ENCODE measurements around the gene ATP2B3.

DNA sequence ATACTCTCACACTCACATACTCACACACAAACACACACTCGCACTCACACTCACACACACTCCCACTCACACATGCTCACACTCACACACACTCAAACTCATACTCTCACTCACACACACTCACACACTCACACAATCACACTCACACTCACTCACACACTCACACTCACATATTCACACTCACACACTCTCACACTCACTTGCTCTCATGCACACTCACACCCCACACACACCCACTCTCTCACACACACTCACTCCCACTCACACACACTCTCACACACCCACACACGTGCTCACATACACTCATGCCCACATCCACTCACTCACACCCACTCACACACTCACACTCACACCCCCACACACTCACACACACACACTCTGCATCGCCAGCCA is 4.9 kb upstream of the ATP2B3 start:
- no peak for TF ChIP-seq BHLHE40 (IDR thresholded peaks at IDR 0.05; ENCODE audit: borderline replicate concordance)
- no peak for TF ChIP-seq CTBP1 (IDR thresholded peaks at IDR 0.05; ENCODE audit: borderline replicate concordance)
- no peak for TF ChIP-seq ARNT (IDR thresholded peaks at IDR 0.05)
- TF ChIP-seq ELF4 (IDR thresholded peaks at IDR 0.05) = no peak
- no peak for TF ChIP-seq NFRKB (IDR thresholded peaks at IDR 0.05)
- TF ChIP-seq SUZ12 (IDR thresholded peaks at IDR 0.05) = no peak
- TF ChIP-seq ZNF384 (IDR thresholded peaks at IDR 0.05) = no peak
- TF ChIP-seq TARDBP (IDR thresholded peaks at IDR 0.05) = no peak
- no peak for TF ChIP-seq FOXM1 (IDR thresholded peaks at IDR 0.05; ENCODE audit: borderline replicate concordance)
- no peak for TF ChIP-seq L3MBTL2 (conservative IDR thresholded peaks at IDR 0.05)
- TF ChIP-seq FOXK2 (IDR thresholded peaks at IDR 0.05) = no peak
- TF ChIP-seq HDGF (IDR thresholded peaks at IDR 0.05; ENCODE audit: borderline replicate concordance) = no peak
- TF ChIP-seq LEF1 (IDR thresholded peaks at IDR 0.05; ENCODE audit: borderline replicate concordance) = no peak
